Astrocyte (in vitro differentiated cells and primary cell): ENCODE measurements around the gene DMRTA2. TPM values are rescaled to one million over a fixed set of nuclear protein-coding genes. Genes with fewer than 3 reads are reported as not detected.

Source experiments
- DNase-seq: peaks from one replicate; pipeline ENCODE4 v3.0.0-alpha.2; 2010; ENCODE audit warnings: low read depth
- FAIRE-seq: peaks from 2 replicates; lab custom pipeline; 2011; peaks lifted over from hg19 to GRCh38; lab: Jason Lieb, UNC
- H2AFZ ChIP-seq: 2 replicates; pipeline ENCODE4 v1.6.0; 2012; ENCODE audit warnings: low read depth, low read length, inconsistent platforms
- H3K27ac ChIP-seq: 2 replicates; pipeline ENCODE4 v1.5.1; 2011; ENCODE audit warnings: low read depth, low read length, inconsistent platforms
- H3K27me3 ChIP-seq: 2 replicates; pipeline ENCODE4 v1.6.0; 2011; ENCODE audit warnings: low read length, inconsistent platforms; ENCODE audit not compliant: insufficient read depth
- H3K36me3 ChIP-seq: 2 replicates; pipeline ENCODE4 v1.5.1; 2011; ENCODE audit warnings: low read length, inconsistent platforms; ENCODE audit not compliant: insufficient read depth
- H3K4me1 ChIP-seq: 2 replicates; pipeline ENCODE4 v1.5.1; 2011; ENCODE audit warnings: low read length, inconsistent platforms; ENCODE audit not compliant: insufficient read depth
- H3K4me2 ChIP-seq: 2 replicates; pipeline ENCODE4 v1.6.0; 2012; ENCODE audit warnings: low read length, inconsistent platforms
- H3K4me3 ChIP-seq: 2 replicates; pipeline ENCODE4 v1.5.1; 2011; ENCODE audit warnings: low read depth, mild to moderate bottlenecking, low read length, inconsistent platforms; ENCODE audit not compliant: insufficient read depth
- H3K79me2 ChIP-seq: 2 replicates; pipeline ENCODE4 v1.6.0; 2012; ENCODE audit warnings: mild to moderate bottlenecking, low read length, inconsistent platforms; ENCODE audit not compliant: insufficient read depth
- H3K9ac ChIP-seq: 2 replicates; pipeline ENCODE4 v1.6.0; 2012; ENCODE audit warnings: mild to moderate bottlenecking, low read length, inconsistent platforms
- H3K9me3 ChIP-seq: 2 replicates; pipeline ENCODE4 v1.5.1; 2012; ENCODE audit warnings: low read depth, mild to moderate bottlenecking, low read length, inconsistent platforms; ENCODE audit not compliant: insufficient read depth
- H4K20me1 ChIP-seq: 2 replicates; pipeline ENCODE4 v1.6.0; 2012; ENCODE audit warnings: low read length, inconsistent platforms; ENCODE audit not compliant: insufficient read depth
- H3K27ac Mint-ChIP-seq: one replicate; pipeline ENCODE4 v1.8.0; 2021; ENCODE audit warnings: mild to moderate bottlenecking, mixed read lengths; ENCODE audit not compliant: unreplicated experiment
- H3K27me3 Mint-ChIP-seq: one replicate; pipeline ENCODE4 v1.8.0; 2021; ENCODE audit warnings: low read depth, mixed read lengths; ENCODE audit not compliant: unreplicated experiment
- H3K36me3 Mint-ChIP-seq: one replicate; pipeline ENCODE4 v1.8.0; 2021; ENCODE audit warnings: low read depth, mixed read lengths; ENCODE audit not compliant: unreplicated experiment
- H3K4me1 Mint-ChIP-seq: one replicate; pipeline ENCODE4 v1.8.0; 2021; ENCODE audit warnings: low read depth, mixed read lengths; ENCODE audit not compliant: unreplicated experiment
- H3K4me3 Mint-ChIP-seq: one replicate; pipeline ENCODE4 v1.8.0; 2021; ENCODE audit warnings: mild to moderate bottlenecking, moderate library complexity, mixed read lengths; ENCODE audit not compliant: unreplicated experiment
- H3K9me3 Mint-ChIP-seq: one replicate; pipeline ENCODE4 v1.8.0; 2021; ENCODE audit warnings: mild to moderate bottlenecking, mixed read lengths; ENCODE audit not compliant: unreplicated experiment
- CTCF ChIP-seq: IDR thresholded peaks from 2 replicates; pipeline ENCODE4 v1.5.1; 2011; ENCODE audit warnings: low read depth, mild to moderate bottlenecking, inconsistent platforms, low read length, moderate library complexity; ENCODE audit not compliant: insufficient read depth
- EZH2 ChIP-seq: IDR thresholded peaks from 2 replicates; pipeline ENCODE4 v1.6.1; 2012; ENCODE audit warnings: mild to moderate bottlenecking, low read length, inconsistent platforms; ENCODE audit not compliant: insufficient read depth
- total RNA-seq: library from RNA; stranded (reverse); gene quantifications from 2 replicates; pipeline ENCODE4 v1.2.1, GENCODE V29; 2021

DMRTA2 gene
- total RNA-seq, 1 donor from 2014 or later, result not detected

GRCh38 chr1:50424045-50424883 lies 1.0 kb upstream of the DMRTA2 start:
- H3K27ac ChIP-seq, result no peak overlapping the region
- TF ChIP-seq CTCF, result no peak
- TF ChIP-seq EZH2, result no peak
- peak overlapping the region; percentile 54 for H3K4me3 ChIP-seq
- no peak for DNase-seq
- Mint-ChIP-seq H3K4me1 (peaks cover 3% of the 10 kb centered on the region), H3K36me3 (peaks cover 3% of the 10 kb centered on the region), H3K27me3 (peaks cover 81% of the 10 kb centered on the region), H3K4me3 (peak overlapping the region; percentile 45), H3K27ac (peak overlapping the region; percentile 89), H3K9me3 (peaks cover 39% of the 10 kb centered on the region)
- H3K79me2 ChIP-seq, result peaks cover 26% of the 10 kb centered on the region
- peaks cover 41% of the 10 kb centered on the region for H4K20me1 ChIP-seq
- H2AFZ ChIP-seq, result peak overlapping the region; percentile 24
- H3K36me3 ChIP-seq, result no peaks in the 10 kb centered on the region
- FAIRE-seq, result no peak
- H3K27me3 ChIP-seq, result peaks cover 92% of the 10 kb centered on the region
- peaks cover 8% of the 10 kb centered on the region for H3K4me1 ChIP-seq
- peak overlapping the region; percentile 82 for H3K4me2 ChIP-seq
- peak overlapping the region; percentile 54 for H3K9ac ChIP-seq
- H3K9me3 ChIP-seq, result no peaks in the 10 kb centered on the region

- TF ChIP-seq CTCF (no peak), EZH2 (no peak)
- H3K36me3 ChIP-seq, result no peaks in the 10 kb centered on the region
- H3K27me3 ChIP-seq, result peaks cover 89% of the 10 kb centered on the region
- peaks cover 8% of the 10 kb centered on the region for H3K4me1 ChIP-seq
- H3K27ac Mint-ChIP-seq, result peak overlapping the region; percentile 53
- H3K9me3 Mint-ChIP-seq, result peaks cover 39% of the 10 kb centered on the region
- H3K4me1 Mint-ChIP-seq, result peaks cover 3% of the 10 kb centered on the region
- no peaks in the 10 kb centered on the region for H3K9me3 ChIP-seq
- H2AFZ ChIP-seq, result peak overlapping the region; percentile 60
- peaks cover 76% of the 10 kb centered on the region for H3K27me3 Mint-ChIP-seq
- peak overlapping the region; percentile 27 for H3K4me3 Mint-ChIP-seq
- H3K4me2 ChIP-seq, result peak overlapping the region; percentile 82
- no peak for FAIRE-seq
- peaks cover 26% of the 10 kb centered on the region for H3K79me2 ChIP-seq
- H3K36me3 Mint-ChIP-seq, result peaks cover 3% of the 10 kb centered on the region
- DNase-seq, result no peak
- H4K20me1 ChIP-seq, result peaks cover 41% of the 10 kb centered on the region
- no peak overlapping the region for H3K27ac ChIP-seq
- H3K9ac ChIP-seq, result no peak overlapping the region
- H3K4me3 ChIP-seq, result peak overlapping the region; percentile 54
Measured at GRCh38 chr1:50423670-50424000, 392 bp upstream of the DMRTA2 start.

- Histone ChIP-seq H3K79me2 (peaks cover 26% of the 10 kb centered on the region), H4K20me1 (peaks cover 41% of the 10 kb centered on the region), H3K9ac (peak overlapping the region; percentile 74), H2AFZ (peak overlapping the region; percentile 60), H3K9me3 (no peaks in the 10 kb centered on the region), H3K36me3 (no peaks in the 10 kb centered on the region), H3K27ac (peak overlapping the region; percentile 33), H3K27me3 (peaks cover 88% of the 10 kb centered on the region), H3K4me1 (peaks cover 8% of the 10 kb centered on the region), H3K4me3 (peak overlapping the region; percentile 54), H3K4me2 (peak overlapping the region; percentile 82)
- Mint-ChIP-seq H3K9me3 (peaks cover 35% of the 10 kb centered on the region), H3K4me1 (peaks cover 3% of the 10 kb centered on the region), H3K27me3 (peaks cover 76% of the 10 kb centered on the region), H3K36me3 (no peaks in the 10 kb centered on the region), H3K4me3 (no peak overlapping the region), H3K27ac (peak overlapping the region; percentile 87)
- FAIRE-seq (no peak), DNase-seq (no peak)
- TF ChIP-seq EZH2 (no peak), CTCF (no peak)
Measured at GRCh38 chr1:50422675-50422945, 633 bp downstream of the DMRTA2 start.
